ENCODE data around the gene ADGRL4.

GRCh38 chr1:78958711-78959110 lies 47.8 kb downstream of the ADGRL4 start:
- TF ChIP-seq CTCF (IDR thresholded peaks at IDR 0.05) (no peak), RAD21 (conservative IDR thresholded peaks at IDR 0.05 in 1 of 2, IDR thresholded peaks at IDR 0.05 in 1 of 2) (no peak)

Measured in A549 (cell line).